Neural cell (in vitro differentiated cells): Measurements from ENCODE around the gene ZC3H15.

ENCODE experiments used
- MXI1 ChIP-seq: fragments of 450-650 bp; conservative IDR thresholded peaks from 2 replicates; pipeline ENCODE4 v1.6.1; 2014; ENCODE audit warnings: antibody characterized with exemption, mild to moderate bottlenecking; ENCODE audit not compliant: poor library complexity, severe bottlenecking
- REST ChIP-seq: IDR thresholded peaks from 2 replicates; pipeline ENCODE4 v1.6.1; 2012; ENCODE audit warnings: borderline replicate concordance
- TF ChIP-seq, protein P1 (sequence below): fragments of 450-650 bp; IDR thresholded peaks from 2 replicates; pipeline ENCODE4 v1.5.1; 2014; ENCODE audit warnings: antibody characterized with exemption, mild to moderate bottlenecking, moderate library complexity; ENCODE audit not compliant: poor library complexity, severe bottlenecking

- TF ChIP-seq MXI1 (no peak), REST (no peak)
- TF ChIP-seq, protein P1, sequence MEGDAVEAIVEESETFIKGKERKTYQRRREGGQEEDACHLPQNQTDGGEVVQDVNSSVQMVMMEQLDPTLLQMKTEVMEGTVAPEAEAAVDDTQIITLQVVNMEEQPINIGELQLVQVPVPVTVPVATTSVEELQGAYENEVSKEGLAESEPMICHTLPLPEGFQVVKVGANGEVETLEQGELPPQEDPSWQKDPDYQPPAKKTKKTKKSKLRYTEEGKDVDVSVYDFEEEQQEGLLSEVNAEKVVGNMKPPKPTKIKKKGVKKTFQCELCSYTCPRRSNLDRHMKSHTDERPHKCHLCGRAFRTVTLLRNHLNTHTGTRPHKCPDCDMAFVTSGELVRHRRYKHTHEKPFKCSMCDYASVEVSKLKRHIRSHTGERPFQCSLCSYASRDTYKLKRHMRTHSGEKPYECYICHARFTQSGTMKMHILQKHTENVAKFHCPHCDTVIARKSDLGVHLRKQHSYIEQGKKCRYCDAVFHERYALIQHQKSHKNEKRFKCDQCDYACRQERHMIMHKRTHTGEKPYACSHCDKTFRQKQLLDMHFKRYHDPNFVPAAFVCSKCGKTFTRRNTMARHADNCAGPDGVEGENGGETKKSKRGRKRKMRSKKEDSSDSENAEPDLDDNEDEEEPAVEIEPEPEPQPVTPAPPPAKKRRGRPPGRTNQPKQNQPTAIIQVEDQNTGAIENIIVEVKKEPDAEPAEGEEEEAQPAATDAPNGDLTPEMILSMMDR: no peak
Observed at GRCh38 chr2:186531257-186531775, 45.3 kb downstream of the ZC3H15 start.
